ENCODE measurements around the gene CITED4. TPM values are rescaled to one million over a fixed set of nuclear protein-coding genes. Genes with fewer than 3 reads are reported as not detected.

CITED4 gene
- total RNA-seq, 1 experiment from 2014 or later: 9.5 TPM

- H2BK120ac ChIP-seq (ENCODE audit: low read depth, low read length, poor library complexity, severe bottlenecking): no peak overlapping the region
- H2BK20ac ChIP-seq (ENCODE audit: low read depth, low read length, poor library complexity, severe bottlenecking): no peak overlapping the region
- H4K8ac ChIP-seq (replicated peaks; ENCODE audit: insufficient read length, low read depth, low read length): no peak overlapping the region
- Mint-ChIP-seq H3K27ac (no peak overlapping the region; a peak in 1 of 7 replicates), H3K27me3 (ENCODE audit: low read depth) (peaks cover 4% of the 10 kb centered on the region; the same call in 1 of the 2 replicates), H3K4me3 (no peak overlapping the region; a peak in 1 of 5 replicates), H3K36me3 (ENCODE audit: insufficient read depth in 1 of 3, low read depth in 3 of 3) (peaks cover 8 to 16% (median 14%) of the 10 kb centered on the region in 3 experiments; a peak in 6 of 7 replicates), H3K9me3 (peaks cover 26 to 28% of the 10 kb centered on the region in 2 experiments), H3K4me1 (peaks cover 11 to 14% of the 10 kb centered on the region in 2 experiments; a peak in 3 of 4 replicates)
- no peak overlapping the region for H3K4me2 ChIP-seq (ENCODE audit: insufficient read depth, insufficient read length, low read length)
- H3K9me3 ChIP-seq (ENCODE audit: control insufficient read depth, low read depth, low read length): peaks cover 13% of the 10 kb centered on the region
- H3K79me2 ChIP-seq (ENCODE audit: insufficient read depth, low read length): no peaks in the 10 kb centered on the region
- no peak overlapping the region for H3K27ac ChIP-seq (ENCODE audit: insufficient read length, low read depth, low read length)
- no peaks in the 10 kb centered on the region for H3K27me3 ChIP-seq (ENCODE audit: insufficient read depth, low read length)
- DNase-seq: peak; percentile 7
- no peak overlapping the region for H3K9ac ChIP-seq (ENCODE audit: extremely low read depth, insufficient read length, low read length)
- H2BK15ac ChIP-seq (ENCODE audit: low read depth, low read length): no peak overlapping the region
- no peak for TF ChIP-seq CTCF (conservative IDR thresholded peaks at IDR 0.05)
- no peak overlapping the region for H3K4ac ChIP-seq (ENCODE audit: low read depth, low read length)
- no peak overlapping the region for H3K56ac ChIP-seq (ENCODE audit: insufficient read length, low read depth, low read length)
- no peak overlapping the region for H3K23ac ChIP-seq (ENCODE audit: insufficient read length, low read depth, low read length)
- H3K79me1 ChIP-seq (ENCODE audit: insufficient read depth, low read depth, low read length, poor library complexity, severe bottlenecking): no peaks in the 10 kb centered on the region
- H2AK5ac ChIP-seq (ENCODE audit: insufficient read length, low read length): no peak overlapping the region
- no peak overlapping the region for H3K18ac ChIP-seq (ENCODE audit: insufficient read length, low read depth, low read length)
- no peaks in the 10 kb centered on the region; the same call in 1 of the 2 replicates for H3K4me1 ChIP-seq (ENCODE audit: insufficient read depth, low read length)
- no peaks in the 10 kb centered on the region for H3K23me2 ChIP-seq (ENCODE audit: insufficient read length, low read depth, low read length, poor library complexity, severe bottlenecking)
- no peak overlapping the region for H3K14ac ChIP-seq (ENCODE audit: insufficient read depth, low read length)
- H4K91ac ChIP-seq (ENCODE audit: insufficient read length, low read depth, low read length): no peak overlapping the region
- no peak overlapping the region for H2BK5ac ChIP-seq (ENCODE audit: insufficient read length, low read length)
- no peak overlapping the region for H3T11ph ChIP-seq (ENCODE audit: low read length)
- no peak overlapping the region for H4K5ac ChIP-seq (ENCODE audit: insufficient read length, low read depth, low read length)
- no CpG with 5 or more reads among the region's 3 CpGs for WGBS (ENCODE audit: extremely low coverage, insufficient read length, low lambda C conversion rate)
- H2BK12ac ChIP-seq (ENCODE audit: insufficient read length, low read depth, low read length): no peak overlapping the region
- no peak overlapping the region for H2AFZ ChIP-seq (ENCODE audit: low read length)
- no peaks in the 10 kb centered on the region for H4K20me1 ChIP-seq (ENCODE audit: control insufficient read depth, insufficient read depth, insufficient read length)
These were observed 34.3 kb upstream of the CITED4 start for GRCh38 chr1:40896482-40896881.

Measured in H9 (cell line).